Esophagus muscularis mucosa (tissue), 3 donors: Measurements from ENCODE around the gene PUSL1.

Experiments
- CTCF ChIP-seq, 3 experiments: fragments of 200-600 bp in 2 of 3; fragments of 450-650 bp in 1 of 3; sonication (generic) in 2 of 3; IDR thresholded peaks; one replicate each; pipeline ENCODE4 v1.5.1; 2017 to 2019; ENCODE audit warnings: antibody characterized with exemption in 3 of 3, mild to moderate bottlenecking in 2 of 3, moderate library complexity in 1 of 3
- POLR2A ChIP-seq: fragments of 450-650 bp; IDR thresholded peaks from one replicate; pipeline ENCODE4 v1.6.1; 2017; ENCODE audit warnings: antibody characterized with exemption, moderate library complexity, mild to moderate bottlenecking, low read depth
- POLR2AphosphoS5 ChIP-seq, 2 donors: sonication (generic); formaldehyde crosslinking; IDR thresholded peaks; one replicate each; pipeline ENCODE4 v1.6.1; 2017; ENCODE audit warnings: antibody characterized with exemption in 2 of 2

- TF ChIP-seq POLR2A (no peak), CTCF (IDR thresholded peaks at IDR 0.05) (no peak), POLR2AphosphoS5 (IDR thresholded peaks at IDR 0.05) (no peak)
Measured at GRCh38 chr1:1272341-1273208, 35.8 kb upstream of the PUSL1 start.
